Endothelial cell (in vitro differentiated cells): ENCODE measurements around the gene TSPAN11. TPM values are rescaled to one million over a fixed set of nuclear protein-coding genes. Genes with fewer than 3 reads are reported as not detected.

Experiments
- DNase-seq: peaks from one replicate; pipeline ENCODE4 v3.0.0; 2021; ENCODE audit warnings: low spot score
- H3K27ac Mint-ChIP-seq: one replicate; pipeline ENCODE4 v1.8.0; 2021; ENCODE audit warnings: mixed read lengths, inconsistent platforms; ENCODE audit not compliant: unreplicated experiment
- H3K27me3 Mint-ChIP-seq: one replicate; pipeline ENCODE4 v1.8.0; 2021; ENCODE audit warnings: mild to moderate bottlenecking, moderate library complexity, mixed read lengths, inconsistent platforms; ENCODE audit not compliant: unreplicated experiment
- H3K36me3 Mint-ChIP-seq: one replicate; pipeline ENCODE4 v1.8.0; 2021; ENCODE audit warnings: mild to moderate bottlenecking, low read depth, mixed read lengths, inconsistent platforms; ENCODE audit not compliant: unreplicated experiment
- H3K4me1 Mint-ChIP-seq: one replicate; pipeline ENCODE4 v1.8.0; 2021; ENCODE audit warnings: mild to moderate bottlenecking, mixed read lengths, inconsistent platforms; ENCODE audit not compliant: unreplicated experiment
- H3K4me3 Mint-ChIP-seq: one replicate; pipeline ENCODE4 v1.8.0; 2021; ENCODE audit warnings: mild to moderate bottlenecking, mixed read lengths, inconsistent platforms; ENCODE audit not compliant: unreplicated experiment
- H3K9me3 Mint-ChIP-seq: one replicate; pipeline ENCODE4 v1.8.0; 2021; ENCODE audit warnings: mixed read lengths, inconsistent platforms; ENCODE audit not compliant: unreplicated experiment
- total RNA-seq: library from RNA; stranded (reverse); fragmentation: NEBNext Ultra II Directional; extraction: Animal tissue kit (Norgen Biotek cat#: 25700); gene quantifications from one replicate; pipeline ENCODE4 v1.2.1, GENCODE V29; 2021; ENCODE audit not compliant: unreplicated experiment
- TF ChIP-seq, protein P1 (sequence below): fragments of 200-600 bp; sonication (generic); IDR thresholded peaks from one replicate; pipeline ENCODE4 v1.5.0; 2021; ENCODE audit warnings: antibody characterized with exemption; ENCODE audit not compliant: unreplicated experiment

TSPAN11 gene
- total RNA-seq, 1 donor from 2014 or later = 3.6 TPM

DNA sequence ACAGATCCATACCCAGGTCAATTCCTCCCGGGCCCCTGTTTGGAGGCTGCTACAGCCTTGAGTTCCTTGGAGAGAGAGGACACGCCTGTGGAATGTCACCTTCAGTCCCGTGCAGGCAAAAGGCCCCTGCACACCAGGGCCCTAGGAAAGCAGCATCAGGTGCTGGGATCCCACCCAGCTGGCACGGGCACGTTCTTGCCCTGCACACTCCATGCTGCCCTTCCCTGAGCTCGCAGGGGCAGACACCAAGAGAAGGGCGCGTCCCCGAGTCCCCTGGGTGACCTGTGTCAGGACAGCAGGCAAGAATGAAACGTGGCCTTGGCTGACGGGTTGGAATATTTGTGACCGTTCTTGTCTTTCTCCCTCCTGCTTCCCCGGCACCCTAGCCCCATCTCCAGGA lies 67.7 kb downstream of the TSPAN11 start:
- Mint-ChIP-seq H3K27ac (no peak overlapping the region), H3K9me3 (no peaks in the 10 kb centered on the region), H3K4me1 (peaks cover 4% of the 10 kb centered on the region), H3K4me3 (no peak overlapping the region), H3K36me3 (no peaks in the 10 kb centered on the region), H3K27me3 (peaks cover 12% of the 10 kb centered on the region)
- DNase-seq = no peak
- TF ChIP-seq, protein P1, sequence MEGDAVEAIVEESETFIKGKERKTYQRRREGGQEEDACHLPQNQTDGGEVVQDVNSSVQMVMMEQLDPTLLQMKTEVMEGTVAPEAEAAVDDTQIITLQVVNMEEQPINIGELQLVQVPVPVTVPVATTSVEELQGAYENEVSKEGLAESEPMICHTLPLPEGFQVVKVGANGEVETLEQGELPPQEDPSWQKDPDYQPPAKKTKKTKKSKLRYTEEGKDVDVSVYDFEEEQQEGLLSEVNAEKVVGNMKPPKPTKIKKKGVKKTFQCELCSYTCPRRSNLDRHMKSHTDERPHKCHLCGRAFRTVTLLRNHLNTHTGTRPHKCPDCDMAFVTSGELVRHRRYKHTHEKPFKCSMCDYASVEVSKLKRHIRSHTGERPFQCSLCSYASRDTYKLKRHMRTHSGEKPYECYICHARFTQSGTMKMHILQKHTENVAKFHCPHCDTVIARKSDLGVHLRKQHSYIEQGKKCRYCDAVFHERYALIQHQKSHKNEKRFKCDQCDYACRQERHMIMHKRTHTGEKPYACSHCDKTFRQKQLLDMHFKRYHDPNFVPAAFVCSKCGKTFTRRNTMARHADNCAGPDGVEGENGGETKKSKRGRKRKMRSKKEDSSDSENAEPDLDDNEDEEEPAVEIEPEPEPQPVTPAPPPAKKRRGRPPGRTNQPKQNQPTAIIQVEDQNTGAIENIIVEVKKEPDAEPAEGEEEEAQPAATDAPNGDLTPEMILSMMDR = no peak

DNA sequence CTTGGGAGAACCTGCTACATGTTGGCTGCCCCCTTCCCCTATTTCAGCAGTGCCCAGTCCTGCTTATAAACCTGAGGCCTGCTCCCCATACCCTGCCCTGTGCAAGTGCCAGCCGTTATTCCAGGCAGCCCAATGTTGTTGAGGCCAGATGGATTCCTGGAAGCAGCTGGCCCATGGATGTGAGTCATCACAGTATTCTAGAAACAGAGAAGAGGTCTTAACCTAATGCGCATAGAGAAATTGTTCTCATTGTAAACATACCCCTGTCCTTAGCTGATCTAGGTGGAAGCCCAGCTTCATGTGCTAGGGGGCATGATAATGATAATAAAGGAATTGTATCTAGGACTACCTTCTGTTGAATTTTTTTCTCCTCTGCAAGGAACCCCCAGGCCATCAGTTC lies 69.7 kb downstream of the TSPAN11 start:
- DNase-seq = no peak
- Mint-ChIP-seq H3K4me1 (peaks cover 4% of the 10 kb centered on the region), H3K9me3 (no peaks in the 10 kb centered on the region), H3K4me3 (no peak overlapping the region), H3K27me3 (peaks cover 15% of the 10 kb centered on the region), H3K36me3 (no peaks in the 10 kb centered on the region), H3K27ac (no peak overlapping the region)
- TF ChIP-seq, protein P1 = no peak

GRCh38 chr12:30996752-30997151 lies 70.2 kb downstream of the TSPAN11 start:
- TF ChIP-seq, protein P1 = no peak
- no peaks in the 10 kb centered on the region for H3K36me3 Mint-ChIP-seq
- H3K4me3 Mint-ChIP-seq = no peak overlapping the region
- H3K4me1 Mint-ChIP-seq = peaks cover 4% of the 10 kb centered on the region
- no peaks in the 10 kb centered on the region for H3K9me3 Mint-ChIP-seq
- no peak for DNase-seq
- no peak overlapping the region for H3K27ac Mint-ChIP-seq
- H3K27me3 Mint-ChIP-seq = peaks cover 16% of the 10 kb centered on the region

DNA sequence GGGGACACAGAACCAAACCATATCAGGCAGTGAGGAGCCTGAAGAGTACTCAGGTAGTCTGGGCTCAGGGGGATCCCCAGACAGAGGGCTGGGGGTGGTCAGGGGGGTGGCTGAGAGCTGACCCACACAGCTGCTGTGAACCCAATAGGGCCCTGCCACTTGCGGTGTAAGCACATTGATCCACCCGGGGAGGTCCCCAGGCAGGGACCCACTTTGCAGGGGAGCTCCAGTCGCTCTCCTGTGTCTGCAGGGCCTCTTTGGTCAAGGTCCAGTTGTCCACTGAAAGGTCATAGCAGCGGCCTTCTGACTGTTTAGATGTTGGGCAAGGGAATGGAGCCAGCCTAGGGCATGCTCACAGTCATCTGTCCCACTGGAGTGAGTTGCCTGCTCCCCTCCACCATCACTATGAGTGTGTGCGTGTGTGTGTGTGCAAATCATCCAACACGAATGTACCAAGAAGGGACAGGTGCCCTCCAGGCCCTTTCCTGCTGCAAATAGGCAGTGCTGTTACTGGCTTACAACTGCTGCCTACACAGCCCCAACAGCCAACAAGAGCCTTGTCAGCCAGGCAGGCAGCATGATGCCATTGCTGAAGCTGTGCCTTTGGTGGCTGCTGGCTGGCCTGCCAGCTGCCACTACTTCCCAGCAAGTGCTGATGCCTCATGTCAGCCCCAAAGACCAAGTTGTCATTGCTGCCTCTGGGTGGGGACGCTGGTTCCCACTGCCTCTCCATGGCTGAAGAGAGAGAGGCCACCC lies 71.3 kb downstream of the TSPAN11 start:
- H3K36me3 Mint-ChIP-seq = no peaks in the 10 kb centered on the region
- H3K4me3 Mint-ChIP-seq = no peak overlapping the region
- H3K27me3 Mint-ChIP-seq = peaks cover 16% of the 10 kb centered on the region
- no peak overlapping the region for H3K27ac Mint-ChIP-seq
- no peak for DNase-seq
- TF ChIP-seq, protein P1 = no peak
- peaks cover 4% of the 10 kb centered on the region for H3K4me1 Mint-ChIP-seq
- H3K9me3 Mint-ChIP-seq = no peaks in the 10 kb centered on the region

GRCh38 chr12:30999011-30999410 lies 72.5 kb downstream of the TSPAN11 start:
- peaks cover 16% of the 10 kb centered on the region for H3K27me3 Mint-ChIP-seq
- H3K4me3 Mint-ChIP-seq = no peak overlapping the region
- no peak for DNase-seq
- TF ChIP-seq, protein P1 = no peak
- H3K9me3 Mint-ChIP-seq = no peaks in the 10 kb centered on the region
- no peaks in the 10 kb centered on the region for H3K36me3 Mint-ChIP-seq
- no peak overlapping the region for H3K27ac Mint-ChIP-seq
- peaks cover 2% of the 10 kb centered on the region for H3K4me1 Mint-ChIP-seq
